H9 (cell line): ENCODE results near the gene PCNX3. TPM values are rescaled to one million over a fixed set of nuclear protein-coding genes. Genes with fewer than 3 reads are reported as not detected.

Experiments used
- DNase-seq: peaks from one replicate; pipeline ENCODE4 v3.0.0-alpha.2; 2017
- H2AFZ ChIP-seq: one replicate; pipeline ENCODE4 v1.6.1; 2013; ENCODE audit warnings: mild to moderate bottlenecking, low read length, control low read depth, moderate library complexity
- H2AK5ac ChIP-seq: 2 replicates; pipeline ENCODE4 v1.6.1; 2013; ENCODE audit warnings: low read length, control low read depth, mixed read lengths; ENCODE audit not compliant: insufficient read length
- H2BK120ac ChIP-seq: one replicate; pipeline ENCODE4 v1.6.1; 2013; ENCODE audit warnings: low read depth, mild to moderate bottlenecking, low read length, control low read depth, inconsistent platforms; ENCODE audit not compliant: poor library complexity, severe bottlenecking
- H2BK12ac ChIP-seq: 2 replicates; pipeline ENCODE4 v1.6.1; 2013; ENCODE audit warnings: low read length, control low read depth, mixed read lengths, low read depth; ENCODE audit not compliant: insufficient read length
- H2BK15ac ChIP-seq: 2 replicates; pipeline ENCODE4 v1.6.1; 2013; ENCODE audit warnings: low read depth, low read length, control low read depth
- H2BK20ac ChIP-seq: one replicate; pipeline ENCODE4 v1.6.1; 2013; ENCODE audit warnings: low read depth, mild to moderate bottlenecking, low read length, control low read depth, inconsistent platforms; ENCODE audit not compliant: poor library complexity, severe bottlenecking
- H2BK5ac ChIP-seq: 2 replicates; pipeline ENCODE4 v1.6.1; 2013; ENCODE audit warnings: low read length, control low read depth, mixed read lengths; ENCODE audit not compliant: insufficient read length
- H3K14ac ChIP-seq: 2 replicates; pipeline ENCODE4 v1.6.1; 2013; ENCODE audit warnings: low read length, control low read depth; ENCODE audit not compliant: insufficient read depth
- H3K18ac ChIP-seq: 2 replicates; pipeline ENCODE4 v1.6.1; 2013; ENCODE audit warnings: low read depth, mild to moderate bottlenecking, mixed read lengths, low read length, control low read depth; ENCODE audit not compliant: insufficient read length
- H3K23ac ChIP-seq: 2 replicates; pipeline ENCODE4 v1.6.1; 2013; ENCODE audit warnings: low read length, control low read depth, mixed read lengths, low read depth; ENCODE audit not compliant: insufficient read length
- H3K23me2 ChIP-seq: 2 replicates; pipeline ENCODE4 v1.6.1; 2013; ENCODE audit warnings: low read depth, mild to moderate bottlenecking, mixed read lengths, low read length, control low read depth; ENCODE audit not compliant: insufficient read length, poor library complexity, severe bottlenecking
- H3K27ac ChIP-seq: 2 replicates; pipeline ENCODE4 v1.5.1; 2013; ENCODE audit warnings: low read length, control low read depth, mixed read lengths, low read depth; ENCODE audit not compliant: insufficient read length
- H3K27me3 ChIP-seq: 2 replicates; pipeline ENCODE4 v1.6.1; 2013; ENCODE audit warnings: low read length, control low read depth, inconsistent platforms; ENCODE audit not compliant: insufficient read depth
- H3K4ac ChIP-seq: 2 replicates; pipeline ENCODE4 v1.6.1; 2013; ENCODE audit warnings: low read depth, mild to moderate bottlenecking, control low read depth, inconsistent platforms, low read length, moderate library complexity
- H3K4me1 ChIP-seq: 2 replicates; pipeline ENCODE4 v1.6.1; 2013; ENCODE audit warnings: low read length, control low read depth, inconsistent platforms; ENCODE audit not compliant: insufficient read depth
- H3K4me2 ChIP-seq: 2 replicates; pipeline ENCODE4 v1.6.1; 2013; ENCODE audit warnings: low read length, control low read depth, mixed read lengths; ENCODE audit not compliant: insufficient read length, insufficient read depth
- H3K56ac ChIP-seq: 2 replicates; pipeline ENCODE4 v1.6.1; 2013; ENCODE audit warnings: low read depth, mild to moderate bottlenecking, mixed read lengths, low read length, control low read depth; ENCODE audit not compliant: insufficient read length
- H3K79me1 ChIP-seq: 2 replicates; pipeline ENCODE4 v1.6.1; 2013; ENCODE audit warnings: low read depth, mild to moderate bottlenecking, moderate library complexity, low read length, control low read depth, inconsistent platforms; ENCODE audit not compliant: insufficient read depth, poor library complexity, severe bottlenecking
- H3K79me2 ChIP-seq: 2 replicates; pipeline ENCODE4 v1.6.1; 2013; ENCODE audit warnings: low read length, control low read depth, inconsistent platforms; ENCODE audit not compliant: insufficient read depth
- H3K9ac ChIP-seq: 2 replicates; pipeline ENCODE4 v1.6.1; 2013; ENCODE audit warnings: low read length, control low read depth, mixed read lengths; ENCODE audit not compliant: insufficient read length; ENCODE audit errors: extremely low read depth
- H3K9me3 ChIP-seq: one replicate; pipeline ENCODE4 v1.6.1; 2013; ENCODE audit warnings: low read depth, low read length, inconsistent platforms; ENCODE audit not compliant: control insufficient read depth
- H3T11ph ChIP-seq: one replicate; pipeline ENCODE4 v1.6.1; 2013; ENCODE audit warnings: mild to moderate bottlenecking, low read length, control low read depth, inconsistent platforms
- H4K20me1 ChIP-seq: one replicate; pipeline ENCODE4 v1.6.1; 2013; ENCODE audit not compliant: control insufficient read depth, insufficient read length, insufficient read depth
- H4K5ac ChIP-seq: 2 replicates; pipeline ENCODE4 v1.6.1; 2013; ENCODE audit warnings: low read depth, mild to moderate bottlenecking, mixed read lengths, low read length, control low read depth; ENCODE audit not compliant: insufficient read length
- H4K8ac ChIP-seq: replicated peaks from 2 replicates; pipeline ENCODE4 v1.6.1; 2013; ENCODE audit warnings: low read length, control low read depth, mixed read lengths, low read depth; ENCODE audit not compliant: insufficient read length
- H4K91ac ChIP-seq: 2 replicates; pipeline ENCODE4 v1.6.1; 2013; ENCODE audit warnings: low read depth, mild to moderate bottlenecking, moderate library complexity, mixed read lengths, low read length, control low read depth; ENCODE audit not compliant: insufficient read length
- H3K27ac Mint-ChIP-seq, 3 experiments: 2 replicates in 2 of 3; 3 replicates in 1 of 3; pipeline ENCODE4 v1.8.0; 2020 to 2021; ENCODE audit warnings: mixed read lengths in 3 of 3, mild to moderate bottlenecking in 1 of 3, moderate library complexity in 1 of 3
- H3K27me3 Mint-ChIP-seq: 2 replicates; pipeline ENCODE4 v1.8.0; 2021; ENCODE audit warnings: low read depth, mild to moderate bottlenecking, moderate library complexity, mixed read lengths
- H3K36me3 Mint-ChIP-seq, 3 experiments: 2 replicates in 2 of 3; 3 replicates in 1 of 3; pipeline ENCODE4 v1.8.0; 2020 to 2021; ENCODE audit warnings: low read depth in 3 of 3, mixed read lengths in 3 of 3; ENCODE audit not compliant: insufficient read depth in 1 of 3
- H3K4me1 Mint-ChIP-seq, 2 experiments: 2 replicates each; pipeline ENCODE4 v1.8.0; 2020; ENCODE audit warnings: mixed read lengths in 2 of 2
- H3K4me3 Mint-ChIP-seq, 2 experiments: 2 replicates in 1 of 2; 3 replicates in 1 of 2; pipeline ENCODE4 v1.8.0; 2020 to 2021; ENCODE audit warnings: mild to moderate bottlenecking in 2 of 2, mixed read lengths in 2 of 2, moderate library complexity in 1 of 2
- H3K9me3 Mint-ChIP-seq, 2 experiments: 2 replicates in 1 of 2; 3 replicates in 1 of 2; pipeline ENCODE4 v1.8.0; 2020; ENCODE audit warnings: mild to moderate bottlenecking in 2 of 2, mixed read lengths in 2 of 2, moderate library complexity in 1 of 2
- WGBS: extraction: QIAGEN DNeasy Blood & Tissue Kit; methylation state at CpG from one replicate; pipeline ENCODE4 v1.1.7; 2013; ENCODE audit warnings: missing lambda C conversion rate, low lambda C conversion rate, mixed read lengths; ENCODE audit not compliant: insufficient read length; ENCODE audit errors: extremely low coverage; 5-methylcytosine and 5-hydroxymethylcytosine counted together
- total RNA-seq: library from RNA; stranded (reverse); gene quantifications from 2 replicates; pipeline ENCODE4 v1.2.1, GENCODE V29; 2021
- TF ChIP-seq, protein P1 (sequence below): fragments of 200-600 bp; sonication (generic); conservative IDR thresholded peaks from 3 replicates; pipeline ENCODE4 v1.8.0; 2021; ENCODE audit warnings: antibody characterized with exemption, mild to moderate bottlenecking

The PCNX3 gene
- total RNA-seq, 1 experiment from 2014 or later, result 50.5 TPM

DNA sequence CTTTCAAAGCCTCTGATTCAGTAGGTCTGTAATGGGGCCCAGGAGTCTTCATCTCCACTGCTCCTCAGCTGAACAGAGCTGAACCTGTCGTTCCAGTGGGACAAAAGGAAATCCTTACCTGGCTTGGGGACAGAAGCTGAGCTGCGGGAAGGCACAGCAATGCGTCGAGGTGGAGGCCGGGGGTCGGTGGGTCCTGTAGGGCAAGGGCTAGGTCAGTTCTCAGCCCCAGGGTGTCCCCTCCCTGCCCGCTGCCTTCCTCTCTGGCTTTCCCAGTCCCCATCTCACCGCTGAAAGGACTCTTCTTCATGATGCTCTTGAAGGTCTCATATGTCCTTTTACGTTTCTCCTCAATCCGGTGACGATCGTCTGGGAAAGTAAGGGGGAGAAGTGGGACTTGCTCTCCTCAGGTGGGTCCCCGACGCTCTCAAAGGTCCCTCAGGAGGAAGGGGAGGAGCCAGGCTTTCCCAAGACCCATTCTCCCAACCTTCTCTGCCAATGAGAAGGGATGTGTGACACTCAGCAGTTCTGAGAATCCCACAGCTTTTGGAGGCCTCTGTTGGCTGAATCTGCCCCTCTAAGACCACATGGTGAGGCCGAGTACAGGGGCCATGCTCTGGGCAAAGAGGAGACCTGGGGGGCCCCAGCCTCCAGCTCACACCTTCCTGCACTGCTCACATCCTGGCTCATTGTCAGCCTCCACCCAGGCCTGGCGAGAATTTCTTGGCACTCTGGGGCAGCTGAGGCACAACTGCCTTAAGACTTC is 40.2 kb downstream of the PCNX3 start:
- peaks cover 39 to 68% (median 58%) of the 10 kb centered on the region in 3 experiments; a peak in 6 of 7 replicates for H3K36me3 Mint-ChIP-seq
- Histone ChIP-seq H2BK120ac (no peak overlapping the region), H3K18ac (no peak overlapping the region), H4K8ac (no peak overlapping the region), H3K14ac (no peak overlapping the region), H3K56ac (no peak overlapping the region), H2AK5ac (no peak overlapping the region), H3K4me1 (peaks cover 4% of the 10 kb centered on the region; the same call in 1 of the 2 replicates), H3K9me3 (no peaks in the 10 kb centered on the region), H4K91ac (no peak overlapping the region), H3K27ac (no peak overlapping the region), H3T11ph (no peak overlapping the region), H4K5ac (no peak overlapping the region), H2BK15ac (no peak overlapping the region), H2BK5ac (no peak overlapping the region), H2BK20ac (no peak overlapping the region), H3K27me3 (no peaks in the 10 kb centered on the region), H2AFZ (no peak overlapping the region), H3K4ac (no peak overlapping the region), H3K9ac (no peak overlapping the region), H3K4me2 (no peak overlapping the region), H2BK12ac (no peak overlapping the region), H3K79me1 (peaks cover 3% of the 10 kb centered on the region), H3K79me2 (no peaks in the 10 kb centered on the region), H4K20me1 (no peaks in the 10 kb centered on the region), H3K23me2 (peaks cover 4% of the 10 kb centered on the region), H3K23ac (no peak overlapping the region)
- H3K4me3 Mint-ChIP-seq, result no peak overlapping the region
- H3K27ac Mint-ChIP-seq, result no peak overlapping the region
- no CpG with 5 or more reads among the region's 16 CpGs for WGBS
- TF ChIP-seq, protein P1, sequence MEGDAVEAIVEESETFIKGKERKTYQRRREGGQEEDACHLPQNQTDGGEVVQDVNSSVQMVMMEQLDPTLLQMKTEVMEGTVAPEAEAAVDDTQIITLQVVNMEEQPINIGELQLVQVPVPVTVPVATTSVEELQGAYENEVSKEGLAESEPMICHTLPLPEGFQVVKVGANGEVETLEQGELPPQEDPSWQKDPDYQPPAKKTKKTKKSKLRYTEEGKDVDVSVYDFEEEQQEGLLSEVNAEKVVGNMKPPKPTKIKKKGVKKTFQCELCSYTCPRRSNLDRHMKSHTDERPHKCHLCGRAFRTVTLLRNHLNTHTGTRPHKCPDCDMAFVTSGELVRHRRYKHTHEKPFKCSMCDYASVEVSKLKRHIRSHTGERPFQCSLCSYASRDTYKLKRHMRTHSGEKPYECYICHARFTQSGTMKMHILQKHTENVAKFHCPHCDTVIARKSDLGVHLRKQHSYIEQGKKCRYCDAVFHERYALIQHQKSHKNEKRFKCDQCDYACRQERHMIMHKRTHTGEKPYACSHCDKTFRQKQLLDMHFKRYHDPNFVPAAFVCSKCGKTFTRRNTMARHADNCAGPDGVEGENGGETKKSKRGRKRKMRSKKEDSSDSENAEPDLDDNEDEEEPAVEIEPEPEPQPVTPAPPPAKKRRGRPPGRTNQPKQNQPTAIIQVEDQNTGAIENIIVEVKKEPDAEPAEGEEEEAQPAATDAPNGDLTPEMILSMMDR, result no peak
- H3K4me1 Mint-ChIP-seq, result peaks cover 17 to 20% of the 10 kb centered on the region in 2 experiments
- peaks cover 1% of the 10 kb centered on the region; the same call in 1 of the 2 replicates for H3K27me3 Mint-ChIP-seq
- DNase-seq, result no peak
- no peaks in the 10 kb centered on the region for H3K9me3 Mint-ChIP-seq
